Stimulated activated CD4-positive, alpha-beta T cell treated with anti-CD3 and anti-CD28 coated beads, Interleukin-12 subunit alpha, Interleukin-12 subunit beta, amount 100 ng/mL, for 24 hours (primary cell): Measurements from ENCODE around the gene TRAF3IP1.
A peak's percentile ranks its signal among the peaks of the same experiment; 100 is the strongest.
"Not testable (repeated sequence)": the region's sequence is repeated elsewhere in the genome, so short reads cannot be mapped to it uniquely, and the experiment has no call there.

Experiments
- DNase-seq, 2 experiments: peaks; one replicate each; pipeline ENCODE4 v3.0.0-alpha.2; 2020; ENCODE audit warnings: low read depth in 2 of 2

TRAF3IP1 gene

DNA sequence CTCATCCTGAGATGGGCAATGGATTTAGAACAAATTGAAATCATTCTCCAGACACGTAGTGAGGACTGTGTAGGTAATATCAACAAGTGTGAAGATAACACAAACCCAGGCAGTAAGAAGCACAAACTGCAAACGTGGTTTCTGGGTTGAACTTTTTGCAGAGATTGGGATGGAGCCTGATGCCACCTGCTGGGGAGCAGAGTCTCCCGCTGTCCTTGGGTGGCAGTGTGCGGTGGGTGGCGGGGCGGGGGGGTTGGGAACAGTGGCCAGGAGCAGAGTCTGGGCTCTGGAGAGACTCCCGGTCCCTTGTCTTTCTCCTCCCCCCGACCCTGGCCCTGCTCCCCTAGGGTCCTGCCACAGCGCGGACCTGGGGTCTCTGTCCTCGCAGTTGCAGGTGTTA, 19.5 kb downstream of the TRAF3IP1 start:
- no peak for DNase-seq

DNA sequence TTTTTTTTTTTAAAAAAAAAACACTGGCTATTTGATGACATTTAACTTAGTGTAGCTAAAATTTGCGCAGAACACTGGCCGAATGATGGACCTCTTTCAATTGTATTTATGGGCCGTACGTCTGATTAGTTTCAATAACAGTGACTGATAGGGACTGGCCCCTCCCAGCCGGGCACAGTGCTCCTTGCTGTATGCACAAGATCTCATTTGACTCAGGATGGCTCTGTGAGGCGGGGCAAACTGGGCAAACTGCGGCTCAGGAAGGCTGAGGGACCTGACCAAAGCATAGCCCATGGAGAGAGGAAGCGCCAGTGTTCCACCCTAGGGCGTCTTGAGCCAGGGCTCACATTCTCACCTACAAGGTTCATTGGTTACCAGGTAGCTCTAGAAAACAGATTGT, 21.2 kb downstream of the TRAF3IP1 start:
- no peak for DNase-seq

DNA sequence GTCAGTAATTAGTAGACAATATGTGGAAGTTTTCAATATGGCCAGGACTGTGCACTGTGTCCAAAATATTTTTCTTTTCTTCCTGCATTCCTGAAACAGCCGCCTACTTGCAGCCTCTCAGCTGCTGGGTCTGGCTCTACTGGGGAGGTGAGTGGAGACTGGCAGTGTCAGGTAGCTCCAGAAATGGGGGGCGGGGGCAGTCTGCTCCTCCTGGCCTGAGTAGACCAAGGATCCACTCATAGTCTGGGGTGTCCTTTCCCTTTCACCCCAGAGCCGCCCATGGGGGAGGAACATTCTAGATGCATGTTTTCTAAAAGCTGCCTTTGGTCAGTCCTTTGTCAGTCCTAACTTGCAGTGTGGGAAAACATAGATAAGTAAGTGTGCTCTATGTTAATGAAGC, 23.7 kb downstream of the TRAF3IP1 start:
- no peak for DNase-seq

DNA sequence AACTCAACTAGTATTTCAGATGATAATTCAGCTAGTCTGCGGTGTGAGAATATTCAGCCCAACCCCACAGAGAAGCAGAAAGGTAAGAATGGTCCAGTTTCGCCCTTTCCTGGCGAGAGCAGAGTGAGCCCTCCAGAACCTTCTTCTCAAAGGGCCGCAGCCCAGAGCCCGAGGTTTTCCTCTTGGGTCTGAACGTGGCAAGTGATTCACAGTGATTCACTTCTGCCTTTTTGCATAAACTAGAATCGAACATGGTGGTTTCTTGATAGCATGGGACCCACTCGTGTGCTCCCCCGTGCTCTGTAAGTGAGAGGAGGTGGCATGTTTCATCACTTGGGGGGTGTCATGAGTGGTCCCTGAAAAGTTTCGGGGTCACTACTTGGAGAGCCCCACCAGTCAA, 24.2 kb downstream of the TRAF3IP1 start:
- no peak for DNase-seq

DNA sequence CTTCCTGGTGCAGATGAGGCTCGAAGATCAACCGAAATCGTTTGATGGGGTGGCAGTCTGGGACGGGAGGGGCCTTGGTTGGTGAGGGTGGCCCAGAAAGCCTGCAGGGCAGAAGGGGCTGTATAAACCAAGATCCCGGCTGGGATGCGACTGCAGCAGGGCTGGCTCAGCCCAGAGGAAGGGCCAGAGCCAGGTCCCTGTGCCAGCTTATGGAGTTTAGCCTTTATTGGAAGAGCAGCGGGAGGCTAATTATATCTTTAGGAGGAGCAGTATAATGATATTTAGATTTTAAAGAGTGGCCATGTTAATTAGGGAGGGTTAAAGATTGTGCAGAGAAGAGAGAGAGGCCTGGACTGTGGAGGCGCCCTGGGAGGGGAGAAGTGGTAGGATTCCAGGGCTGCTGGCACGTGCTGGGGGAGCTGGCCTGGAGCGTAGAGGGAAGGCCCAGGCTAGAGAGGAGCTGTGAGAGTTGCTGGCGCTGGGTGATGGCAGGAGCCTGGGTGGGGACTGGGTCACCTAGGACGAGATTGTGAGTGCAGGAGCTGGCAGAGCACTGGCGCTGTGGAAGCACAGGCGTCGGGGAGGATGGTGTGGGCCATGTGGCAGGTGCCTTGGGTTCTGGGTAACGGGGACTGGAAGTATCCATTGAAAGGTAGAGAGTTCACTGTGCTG, 25.1 kb downstream of the TRAF3IP1 start:
- DNase-seq = no peak

DNA sequence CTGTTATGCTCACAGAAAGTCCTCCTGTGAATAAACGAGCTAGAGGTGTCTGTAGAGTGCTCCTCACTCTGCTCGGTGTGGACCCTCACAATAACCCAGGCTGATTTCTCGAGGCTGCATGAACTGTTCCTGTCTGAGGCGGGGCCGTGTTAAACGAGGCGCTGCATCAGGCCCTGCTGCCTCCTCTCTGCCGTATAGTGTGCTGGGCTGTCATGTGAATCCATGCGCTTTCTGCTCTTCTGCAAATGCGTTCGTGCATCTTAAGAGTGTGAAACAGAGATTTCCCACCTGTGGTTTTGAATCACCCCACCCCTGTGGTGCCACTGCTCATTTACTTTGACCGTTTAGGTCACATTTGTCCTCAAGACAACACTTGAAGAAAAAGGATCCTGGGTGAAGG, 26.2 kb downstream of the TRAF3IP1 start:
- no peak for DNase-seq

DNA sequence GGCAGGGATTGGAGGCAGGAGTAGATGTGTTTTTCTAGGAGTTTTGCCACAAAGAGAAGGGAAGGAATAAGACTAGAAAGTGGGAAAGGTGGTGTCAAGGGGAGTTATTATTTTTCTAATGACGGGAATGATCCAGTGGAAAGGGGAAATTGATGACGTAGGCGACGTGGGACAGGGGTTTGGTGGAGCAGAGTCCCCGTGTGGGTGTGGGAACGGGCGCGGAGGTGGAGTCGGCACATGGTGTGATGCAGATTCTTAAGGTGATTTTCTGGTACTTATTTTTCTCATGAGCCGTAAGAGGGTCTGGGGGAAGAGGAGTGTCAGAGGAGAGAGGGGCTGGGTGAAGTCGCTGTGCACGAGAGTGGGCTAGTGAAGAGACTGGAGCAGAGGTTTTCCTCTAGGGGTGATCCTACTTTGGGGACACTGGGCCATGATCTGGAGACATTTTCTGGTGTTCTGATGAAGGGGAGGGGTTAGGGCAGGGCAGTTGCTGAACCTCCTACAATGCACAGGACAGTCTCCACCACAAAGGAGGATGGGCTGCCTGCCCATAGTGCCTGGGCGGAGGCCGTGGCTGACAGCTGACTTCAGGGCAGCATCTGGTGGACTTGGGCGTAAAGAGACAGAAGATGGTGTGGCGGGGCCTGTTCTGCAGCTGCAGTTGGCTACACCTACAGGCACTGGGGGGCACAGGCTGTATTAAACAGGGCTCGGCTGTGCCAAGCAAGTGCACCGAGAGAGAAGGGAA, 30.0 kb downstream of the TRAF3IP1 start:
- DNase-seq = no peak

DNA sequence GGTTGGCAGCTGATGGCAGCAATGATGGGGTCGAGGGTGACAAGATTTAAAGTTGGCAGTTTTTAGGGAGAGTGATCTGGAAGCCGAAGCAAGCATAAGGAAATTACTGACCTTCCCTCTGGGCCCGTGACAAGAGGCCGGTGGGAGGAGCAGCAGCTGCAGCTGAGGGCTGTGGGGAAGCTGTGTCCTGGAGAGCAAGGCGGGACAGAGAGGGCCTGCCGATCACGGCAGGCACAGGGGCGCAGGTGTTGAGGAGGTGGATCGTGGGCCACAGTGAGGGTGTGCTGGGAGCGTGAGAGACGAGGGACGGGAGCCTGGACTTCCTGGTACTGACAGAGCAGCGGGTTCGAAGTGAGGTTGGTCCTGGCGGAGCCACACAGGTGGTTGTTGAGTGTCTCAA, 31.0 kb downstream of the TRAF3IP1 start:
- DNase-seq = no peak

DNA sequence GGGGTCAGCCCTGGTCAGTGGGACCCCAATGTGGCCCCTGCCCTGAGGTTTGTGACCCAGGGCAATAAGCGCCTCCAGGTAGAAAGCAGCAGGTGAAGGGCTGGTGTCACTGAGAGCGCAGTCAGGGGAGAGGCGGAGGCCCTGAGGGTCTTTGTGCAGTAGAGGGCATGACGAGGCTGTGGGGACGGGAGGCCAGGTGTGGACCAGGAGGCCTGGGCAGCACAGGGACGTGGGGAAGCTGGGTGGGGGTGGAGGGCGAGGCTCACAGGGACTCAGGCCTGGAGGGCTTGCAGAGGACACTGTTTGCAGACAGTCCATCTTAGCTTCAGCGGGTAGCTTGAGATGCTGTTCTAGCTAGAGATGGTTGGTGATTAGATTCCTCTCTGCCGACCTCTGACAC, 32.0 kb downstream of the TRAF3IP1 start:
- no peak for DNase-seq

DNA sequence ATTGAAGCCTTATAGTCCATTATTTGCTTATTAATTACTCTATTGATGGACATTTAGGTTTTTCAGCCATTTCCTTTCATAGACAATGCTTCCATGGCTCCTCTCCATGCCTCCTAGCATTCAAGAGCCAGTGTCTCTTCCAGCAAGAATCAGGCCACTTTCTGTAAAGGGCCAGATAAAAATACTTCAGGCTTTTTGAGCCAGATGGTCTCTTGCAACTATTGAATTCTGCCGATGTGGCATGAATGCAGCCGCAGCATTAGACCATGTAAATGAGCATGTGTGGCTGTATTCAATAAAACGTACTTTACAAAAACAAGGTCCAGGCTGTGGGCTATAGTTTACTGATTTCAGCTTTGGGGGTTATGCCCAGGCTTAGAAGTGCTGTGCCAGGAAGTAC, 38.5 kb downstream of the TRAF3IP1 start:
- no peak for DNase-seq

DNA sequence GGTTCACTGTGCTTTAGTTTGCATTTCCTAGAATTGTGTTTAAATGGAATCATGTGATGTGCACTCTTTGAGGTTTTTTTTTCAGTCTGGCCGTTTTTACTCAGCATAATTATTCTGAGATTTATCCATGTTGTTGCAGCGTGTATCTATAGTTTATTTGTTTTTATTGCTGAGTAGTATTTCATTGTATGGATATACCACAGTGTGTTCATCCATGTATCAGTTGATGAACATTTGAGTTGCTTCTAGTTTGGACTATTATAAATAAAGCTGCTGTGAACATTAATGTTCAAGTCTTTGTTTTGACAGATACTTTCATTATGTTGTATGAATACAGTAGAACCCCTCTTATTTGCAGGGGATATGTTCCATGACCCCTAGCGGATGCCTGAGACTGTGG, 39.1 kb downstream of the TRAF3IP1 start:
- DNase-seq = no peak

DNA sequence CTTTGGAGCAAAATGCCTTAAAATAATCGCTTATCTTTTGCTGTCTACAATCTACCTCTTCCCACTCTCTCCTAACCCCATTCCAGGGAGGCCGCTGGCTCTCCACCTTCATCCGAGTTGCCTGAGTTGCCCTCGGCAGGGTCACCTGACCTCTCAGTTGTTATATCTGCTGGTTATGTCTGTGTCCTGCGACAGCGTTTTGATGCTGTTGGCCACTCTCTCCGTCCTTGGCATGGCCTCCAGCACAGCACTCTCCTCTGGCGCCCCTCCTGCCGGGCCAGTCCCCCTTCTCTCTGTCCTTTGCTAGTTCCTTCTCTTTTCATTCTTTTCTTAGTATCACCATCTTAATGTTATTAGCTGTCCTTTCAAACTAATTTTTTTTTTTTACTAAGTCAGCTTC, 41.6 kb downstream of the TRAF3IP1 start:
- DNase-seq = no peak

DNA sequence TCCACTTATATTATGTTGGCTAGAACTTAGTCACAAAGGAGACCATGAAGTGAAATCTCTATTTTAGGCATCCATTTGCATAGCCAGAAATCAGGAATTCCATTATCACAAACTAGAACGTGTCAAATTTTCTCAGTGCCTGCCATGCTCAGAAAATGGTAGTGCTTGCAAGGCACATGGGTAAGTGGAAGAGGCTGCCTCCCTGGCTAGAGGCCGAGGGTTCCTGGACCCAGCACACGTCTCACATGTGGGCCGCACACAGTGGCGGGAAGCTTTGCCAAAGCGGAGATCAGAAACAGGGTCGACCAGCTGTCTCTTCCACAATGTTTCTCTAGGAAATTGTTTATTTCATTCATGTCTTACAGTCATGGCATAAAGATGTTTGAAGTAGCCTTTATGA, 42.3 kb downstream of the TRAF3IP1 start:
- no peak for DNase-seq

DNA sequence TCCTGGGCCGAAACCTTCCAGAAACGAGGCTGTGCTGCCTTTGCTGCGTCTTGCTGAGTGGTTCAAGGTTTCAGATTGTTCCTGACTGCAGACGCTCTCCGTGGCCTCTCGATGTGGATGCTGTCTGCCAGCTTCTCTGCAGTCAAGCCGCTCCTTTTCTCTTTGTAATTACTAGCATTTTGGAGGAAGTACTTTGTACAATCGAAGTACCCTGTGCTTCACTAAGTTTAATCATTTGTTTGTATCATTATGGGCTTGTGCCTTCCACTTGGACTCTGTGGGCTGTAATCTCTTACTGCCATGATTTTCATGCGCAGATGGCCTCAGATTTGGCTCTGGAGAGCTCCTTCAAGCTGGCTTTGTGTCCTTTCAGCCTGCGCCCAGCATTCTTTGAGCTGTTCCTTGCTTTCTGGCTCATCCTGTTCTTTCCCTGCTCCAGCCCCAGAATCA, 49.3 kb downstream of the TRAF3IP1 start:
- DNase-seq = no peak

DNA sequence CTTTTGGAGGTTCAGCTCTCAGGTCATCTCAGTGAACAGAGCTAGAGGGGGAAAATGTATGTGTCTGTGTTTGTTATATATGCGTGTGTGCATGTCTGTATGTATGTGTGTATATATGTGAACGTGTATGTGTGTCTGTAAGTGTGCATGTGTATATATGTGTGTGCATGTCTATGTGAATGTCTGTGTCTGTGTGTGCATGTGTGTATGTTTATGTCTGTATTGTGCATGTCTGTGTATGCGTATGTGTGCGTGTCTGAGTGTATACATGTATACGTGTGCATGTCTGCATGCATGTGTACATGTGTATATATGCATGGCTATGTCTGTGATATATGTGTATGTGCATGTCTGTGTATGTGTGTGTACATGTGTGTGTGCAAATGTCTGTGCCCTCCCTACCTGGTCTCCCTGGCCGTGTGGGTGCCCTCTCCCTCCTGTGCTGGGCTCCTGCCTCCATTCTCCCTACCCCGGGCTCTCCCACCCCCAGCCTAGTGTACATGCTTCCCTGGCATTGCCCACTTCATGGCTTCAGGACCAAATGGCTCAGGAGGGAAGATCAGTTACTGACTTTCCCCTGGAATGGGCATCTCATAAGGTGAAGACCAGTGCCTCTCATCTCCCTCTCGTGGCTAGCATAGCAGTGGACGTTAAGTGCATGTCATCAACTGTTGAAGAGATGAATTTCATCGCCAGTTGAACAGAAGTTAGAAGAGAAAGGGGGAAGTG, 49.9 kb downstream of the TRAF3IP1 start:
- no peak for DNase-seq

DNA sequence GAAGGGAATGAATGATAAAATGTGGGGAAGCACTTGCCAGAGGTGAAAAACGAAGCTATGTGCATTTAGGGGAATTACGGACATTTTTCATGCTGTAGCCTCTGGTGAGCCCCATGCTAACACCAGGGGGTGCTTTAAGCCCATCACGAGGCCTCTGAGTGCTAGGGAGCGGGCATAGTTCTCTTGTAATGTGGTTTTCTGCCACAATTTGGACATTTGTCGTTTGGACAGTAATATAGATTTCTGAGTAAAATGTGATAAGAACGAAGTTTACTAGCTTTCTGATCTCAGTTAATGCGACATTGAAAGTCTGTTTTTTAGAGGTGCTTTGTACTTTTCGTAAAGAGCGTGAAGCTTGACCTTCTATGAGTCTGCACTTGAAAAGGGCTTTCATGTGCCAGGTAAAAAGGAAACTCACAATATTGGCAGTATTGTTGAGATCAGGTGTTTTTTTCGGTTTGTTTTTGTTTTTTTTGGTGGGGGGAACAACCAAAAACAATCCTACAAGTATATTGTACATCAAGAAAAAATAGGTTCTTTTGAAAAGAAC, 50.6 kb downstream of the TRAF3IP1 start:
- peak; percentile 17 to 40 for DNase-seq

DNA sequence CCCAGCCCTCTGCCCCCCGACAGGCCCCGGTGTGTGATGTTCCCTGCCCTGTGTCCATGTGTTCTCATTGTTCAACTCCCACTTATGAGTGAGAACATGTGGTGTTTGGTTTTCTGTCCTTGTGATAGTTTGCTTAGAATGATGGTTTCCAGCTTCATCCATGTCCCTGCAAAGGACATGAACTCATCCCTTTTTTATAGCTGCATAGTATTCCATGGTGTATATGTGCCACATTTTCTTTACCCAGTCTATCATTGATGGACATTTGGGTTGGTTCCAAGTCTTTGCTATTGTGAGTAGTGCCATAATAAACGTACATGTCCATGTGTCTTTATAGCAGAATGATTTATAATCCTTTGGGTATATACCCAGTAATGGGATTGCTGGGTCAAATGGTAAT, 52.0 kb downstream of the TRAF3IP1 start:
- DNase-seq = not testable (repeated sequence)

DNA sequence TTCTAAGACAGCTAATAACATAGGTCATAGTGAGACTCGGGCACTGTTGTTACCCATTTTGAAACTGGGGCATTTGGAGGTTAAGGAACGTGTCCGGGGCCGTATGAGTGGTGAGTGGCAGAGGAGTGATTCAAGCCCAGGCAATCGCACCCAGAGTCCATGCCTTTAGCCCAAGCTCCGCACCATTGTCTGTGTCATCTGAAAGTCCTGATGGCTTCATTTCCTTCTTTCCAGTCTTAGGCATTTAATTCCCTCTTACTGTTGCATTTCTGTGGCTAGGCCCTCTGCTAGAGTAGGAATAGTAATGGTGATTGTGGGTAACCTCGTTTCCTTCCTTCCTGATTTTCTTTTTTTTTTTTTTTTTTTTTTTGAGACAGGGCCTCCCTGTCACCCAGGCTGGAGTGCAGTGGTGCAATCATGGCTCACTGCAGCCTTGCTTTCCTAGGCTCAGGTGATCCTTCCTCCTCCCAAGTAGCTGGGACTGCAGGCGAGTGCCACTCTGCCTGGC, 56.6 kb downstream of the TRAF3IP1 start:
- no peak for DNase-seq

DNA sequence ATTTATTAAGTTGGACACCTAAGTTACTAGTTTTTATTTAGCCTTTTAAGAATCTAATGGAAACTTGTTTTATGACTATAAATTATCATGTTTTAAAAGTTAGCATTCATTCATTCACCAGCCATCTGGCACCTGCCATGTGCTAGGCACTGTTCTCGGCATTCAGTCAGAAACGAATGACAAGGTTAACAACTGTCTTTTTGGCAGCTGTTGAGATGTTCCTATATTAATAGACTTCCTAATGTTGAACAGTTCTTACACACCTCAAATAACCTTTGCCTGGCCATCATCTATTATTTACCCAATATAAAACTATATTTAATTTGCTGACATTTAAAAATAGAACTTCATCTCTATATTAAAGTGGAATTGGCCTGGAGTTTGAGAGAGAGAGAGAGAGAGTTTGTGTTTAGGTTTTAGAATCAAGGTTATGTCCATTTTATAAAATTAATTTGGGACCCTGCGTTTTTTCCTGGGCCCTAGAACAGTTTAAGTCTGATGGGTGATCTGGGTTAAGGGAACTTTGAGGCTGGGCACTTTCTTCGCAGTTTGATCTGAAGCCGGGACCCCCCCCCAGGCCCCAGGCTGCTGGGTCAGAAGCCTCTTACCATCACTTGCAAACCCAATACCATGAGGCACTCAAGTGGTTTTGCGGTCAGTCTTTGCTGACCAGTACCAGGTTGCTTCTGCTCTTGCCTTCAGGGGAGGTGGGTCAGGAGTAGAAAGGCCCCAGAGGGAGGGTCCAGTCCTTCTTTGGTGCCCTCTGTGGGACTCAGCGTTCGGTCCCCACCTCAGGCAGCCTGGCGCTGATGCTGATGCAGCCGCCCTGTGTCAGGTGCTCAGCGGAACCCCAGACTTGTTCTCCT, 58.1 kb downstream of the TRAF3IP1 start:
- no peak for DNase-seq

DNA sequence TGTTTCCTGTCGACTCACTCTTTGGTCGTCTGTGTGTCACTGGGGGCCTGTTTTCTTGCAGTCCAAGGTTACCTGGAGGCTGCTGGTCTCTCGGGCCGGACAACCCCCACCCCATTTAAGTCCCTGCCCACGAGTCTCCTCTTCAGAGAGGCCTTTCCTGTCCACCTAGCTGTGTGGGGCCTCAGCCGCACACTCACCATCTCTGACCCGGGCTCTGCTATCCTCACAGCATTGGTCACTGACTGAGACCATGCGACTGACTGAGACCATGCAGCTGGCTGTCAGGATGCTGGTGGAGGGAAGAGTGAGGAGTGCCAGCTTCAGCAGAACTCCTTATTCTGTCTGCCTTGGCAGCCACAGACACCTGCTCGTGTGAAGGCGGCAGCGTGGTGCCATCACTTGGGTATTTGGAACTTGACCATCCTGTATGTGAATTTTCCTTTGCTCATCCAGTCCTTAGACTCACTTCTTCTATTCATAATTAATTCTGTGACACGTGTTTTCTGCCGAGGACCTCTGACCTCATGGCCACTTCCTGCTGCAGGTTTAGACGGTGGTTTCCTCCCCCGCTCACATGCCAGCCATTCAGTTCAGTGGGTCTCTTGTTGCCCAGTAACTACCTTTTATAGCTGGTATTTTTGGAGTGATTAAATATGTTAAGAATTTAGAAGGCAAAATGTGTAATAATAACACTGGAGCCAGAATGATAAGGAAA, 58.9 kb downstream of the TRAF3IP1 start:
- no peak for DNase-seq

DNA sequence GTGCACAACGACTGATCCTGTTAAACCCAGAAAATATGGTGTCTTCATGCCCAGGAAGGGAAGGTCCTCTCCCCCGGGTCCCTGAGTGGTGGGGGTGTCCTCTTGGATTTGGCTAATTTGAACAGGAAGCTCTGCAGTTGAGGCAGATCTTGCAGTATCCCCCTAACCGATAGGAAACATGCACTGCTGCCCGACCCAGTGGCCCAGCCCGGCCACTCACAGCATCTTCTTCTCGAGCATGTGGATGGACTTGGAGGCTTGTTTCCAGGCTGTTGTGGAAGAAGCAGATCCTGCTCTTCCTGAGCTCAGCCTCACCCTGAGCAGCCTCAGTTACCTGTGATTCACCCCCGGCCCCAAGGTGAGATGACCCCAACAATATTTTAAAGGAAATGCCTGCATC, 60.0 kb downstream of the TRAF3IP1 start:
- DNase-seq = no peak
